Activated naive CD4-positive, alpha-beta T cell treated with anti-CD3 and anti-CD28 coated beads for 36 hours (primary cell): ENCODE results near the gene SDK2. TPM values are rescaled to one million over a fixed set of nuclear protein-coding genes. Genes with fewer than 3 reads are reported as not detected.
A peak's percentile ranks its signal among the peaks of the same experiment; 100 is the strongest.
"Not testable (repeated sequence)": the region's sequence is repeated elsewhere in the genome, so short reads cannot be mapped to it uniquely, and the experiment has no call there.

Experiments
- CTCF ChIA-PET: fragments of 350-600 bp; sonication (Branson Sonifier 250); formaldehyde crosslinking; loops from one replicate; lab custom pipeline; 2021; ENCODE audit warnings: antibody characterized with exemption; lab: Charles Lee
- DNase-seq: peaks from one replicate; pipeline ENCODE4 v3.0.0-alpha.2; 2020
- H3K27ac Mint-ChIP-seq: one replicate; pipeline ENCODE4 v1.8.0; 2021; ENCODE audit warnings: mild to moderate bottlenecking, mixed read lengths
- H3K27me3 Mint-ChIP-seq: one replicate; pipeline ENCODE4 v1.8.0; 2021; ENCODE audit warnings: low read depth, mixed read lengths
- H3K36me3 Mint-ChIP-seq: one replicate; pipeline ENCODE4 v1.8.0; 2021; ENCODE audit warnings: low read depth, mixed read lengths
- H3K4me1 Mint-ChIP-seq: one replicate; pipeline ENCODE4 v1.8.0; 2021; ENCODE audit warnings: low read depth, mixed read lengths
- H3K4me3 Mint-ChIP-seq: one replicate; pipeline ENCODE4 v1.8.0; 2021; ENCODE audit warnings: mild to moderate bottlenecking, moderate library complexity, mixed read lengths
- H3K9me3 Mint-ChIP-seq: one replicate; pipeline ENCODE4 v1.8.0; 2021; ENCODE audit warnings: mixed read lengths
- intact Hi-C: fragments of 100-400 bp; cut with micrococcal nuclease; formaldehyde crosslinking; loops from one replicate; pipeline ENCODE4 v1.15.1; 2023
- total RNA-seq, 2 experiments: library from RNA; stranded (reverse); gene quantifications; one replicate each; pipeline ENCODE4 v1.2.3, GENCODE V29; 2021

Gene SDK2
- total RNA-seq, 2 experiments from 2014 or later = 0.27 to 0.50 TPM

- H3K27ac Mint-ChIP-seq = no peak overlapping the region
- peaks cover 10% of the 10 kb centered on the region for H3K4me1 Mint-ChIP-seq
- H3K4me3 Mint-ChIP-seq = no peak overlapping the region
- H3K36me3 Mint-ChIP-seq = no peaks in the 10 kb centered on the region
- no peaks in the 10 kb centered on the region for H3K9me3 Mint-ChIP-seq
- no peak for DNase-seq
- intact Hi-C loops = loop anchor here (5.0 kb wide), 1 partner anchor 56 kb away; no protein-coding TSS in a partner anchor
- no peaks in the 10 kb centered on the region for H3K27me3 Mint-ChIP-seq
- CTCF ChIA-PET = no interaction called here
Observed at GRCh38 chr17:73313526-73314127, 330.6 kb downstream of the SDK2 start.

- CTCF ChIA-PET = interaction anchor here (1.3 kb wide), 1 partner anchor 57 kb away, joined by 3 read pairs; no protein-coding TSS in a partner anchor
- not testable (repeated sequence) for H3K27me3 Mint-ChIP-seq, H3K27ac Mint-ChIP-seq, H3K4me1 Mint-ChIP-seq, H3K9me3 Mint-ChIP-seq, H3K36me3 Mint-ChIP-seq, DNase-seq, H3K4me3 Mint-ChIP-seq
- intact Hi-C loops = loop anchor here (1.0 to 5.0 kb wide), 3 partner anchors 56 to 221 kb away; partner anchors contain the start of gene SLC39A11
Observed at GRCh38 chr17:73312887-73313286, 331.4 kb downstream of the SDK2 start.

GRCh38 chr17:73311781-73312641 lies 332.2 kb downstream of the SDK2 start, which contains the start of gene CDC42EP4:
TSS of gene CDC42EP4 (minus strand) at chr17:73312001. CDS start at chr17:73286500, 25,501 bp downstream.
- CTCF ChIA-PET = interaction anchor here (0.5 to 1.6 kb wide), 4 partner anchors 54 to 1772 kb away, joined by 3 to 6 read pairs (median 3); no protein-coding TSS in a partner anchor
- H3K4me3 Mint-ChIP-seq = peak within 1 kb of the TSS; percentile 80
- H3K9me3 Mint-ChIP-seq = no peaks in the 10 kb centered on the region
- intact Hi-C loops = loop anchor here (1.0 to 5.0 kb wide), 5 partner anchors 55 to 585 kb away; partner anchors contain the start of gene SLC39A11
- no peak within 1 kb of the TSS for H3K27ac Mint-ChIP-seq
- H3K36me3 Mint-ChIP-seq = no peaks in the 10 kb centered on the region
- no peaks in the 10 kb centered on the region for H3K27me3 Mint-ChIP-seq
- DNase-seq = peak; percentile 91
- H3K4me1 Mint-ChIP-seq = peaks cover 10% of the 10 kb centered on the region

- H3K9me3 Mint-ChIP-seq = no peaks in the 10 kb centered on the region
- intact Hi-C loops = loop anchor here (1.0 to 5.0 kb wide), 3 partner anchors 54 to 585 kb away; no protein-coding TSS in a partner anchor
Observed at GRCh38 chr17:73311428-73311780, 332.8 kb downstream of the SDK2 start.

GRCh38 chr17:73309727-73310596 lies 334.3 kb downstream of the SDK2 start:
- Mint-ChIP-seq H3K9me3 (no peaks in the 10 kb centered on the region), H3K4me3 (peak overlapping the region; percentile 63), H3K27me3 (no peaks in the 10 kb centered on the region), H3K4me1 (peaks cover 10% of the 10 kb centered on the region), H3K27ac (no peak overlapping the region), H3K36me3 (no peaks in the 10 kb centered on the region)
- no peak for DNase-seq
- CTCF ChIA-PET = interaction anchor here (0.7 to 1.6 kb wide), 3 partner anchors 12 to 56 kb away, joined by 3 to 4 read pairs (median 4); no protein-coding TSS in a partner anchor
- intact Hi-C loops = loop anchor here (2.0 to 5.0 kb wide), 2 partner anchors 53 to 583 kb away; no protein-coding TSS in a partner anchor

More at GRCh38 chr17:73311428-73311780, 332.8 kb downstream of the SDK2 start:
- peak overlapping the region; percentile 80 for H3K4me3 Mint-ChIP-seq
- H3K27me3 Mint-ChIP-seq = no peaks in the 10 kb centered on the region
- peaks cover 10% of the 10 kb centered on the region for H3K4me1 Mint-ChIP-seq
- H3K27ac Mint-ChIP-seq = no peak overlapping the region
- no peaks in the 10 kb centered on the region for H3K36me3 Mint-ChIP-seq
- CTCF ChIA-PET = interaction anchor here (0.5 to 1.6 kb wide), 4 partner anchors 55 to 1772 kb away, joined by 3 to 11 read pairs (median 5); no protein-coding TSS in a partner anchor
- no peak for DNase-seq

- H3K4me3 Mint-ChIP-seq, DNase-seq, H3K36me3 Mint-ChIP-seq, H3K27me3 Mint-ChIP-seq, H3K9me3 Mint-ChIP-seq, intact Hi-C loops, H3K27ac Mint-ChIP-seq: not testable (repeated sequence)
- H3K4me1 Mint-ChIP-seq = peaks cover 12% of the 10 kb centered on the region
- CTCF ChIA-PET = interaction anchor here (0.6 kb wide), 1 partner anchor 748 kb away, joined by 4 read pairs; no protein-coding TSS in a partner anchor
Observed at GRCh38 chr17:73308959-73309358, 335.3 kb downstream of the SDK2 start.

GRCh38 chr17:73308017-73308823 lies 336.0 kb downstream of the SDK2 start:
- intact Hi-C loops = no loop called here
- no peaks in the 10 kb centered on the region for H3K36me3 Mint-ChIP-seq
- H3K9me3 Mint-ChIP-seq = no peaks in the 10 kb centered on the region
- H3K27ac Mint-ChIP-seq = no peak overlapping the region
- CTCF ChIA-PET = no interaction called here
- peaks cover 12% of the 10 kb centered on the region for H3K4me1 Mint-ChIP-seq
- no peak overlapping the region for H3K4me3 Mint-ChIP-seq
- no peak for DNase-seq
- H3K27me3 Mint-ChIP-seq = peaks cover 6% of the 10 kb centered on the region

GRCh38 chr17:73307130-73307529 lies 337.1 kb downstream of the SDK2 start:
- Mint-ChIP-seq H3K4me3 (no peak overlapping the region), H3K27ac (no peak overlapping the region), H3K9me3 (no peaks in the 10 kb centered on the region), H3K4me1 (peaks cover 12% of the 10 kb centered on the region), H3K27me3 (peaks cover 6% of the 10 kb centered on the region), H3K36me3 (no peaks in the 10 kb centered on the region)
- CTCF ChIA-PET = no interaction called here
- intact Hi-C loops = no loop called here
- no peak for DNase-seq

- H3K9me3 Mint-ChIP-seq = no peaks in the 10 kb centered on the region
- H3K4me1 Mint-ChIP-seq = peaks cover 12% of the 10 kb centered on the region
- CTCF ChIA-PET = interaction anchor here (1.0 kb wide), 1 partner anchor 64 kb away, joined by 4 read pairs; no protein-coding TSS in a partner anchor
- H3K27ac Mint-ChIP-seq = no peak overlapping the region
- no peak for DNase-seq
- no peak overlapping the region for H3K4me3 Mint-ChIP-seq
- intact Hi-C loops = no loop called here
- H3K36me3 Mint-ChIP-seq = no peaks in the 10 kb centered on the region
- H3K27me3 Mint-ChIP-seq = peaks cover 6% of the 10 kb centered on the region
Observed at GRCh38 chr17:73305845-73306836, 338.1 kb downstream of the SDK2 start.
